Activated naive CD8-positive, alpha-beta T cell treated with anti-CD3 and anti-CD28 coated beads, Interleukin-2, amount 50 U/mL, for 16 hours (primary cell): ENCODE measurements around the gene CAMSAP1.

Experiments used
- DNase-seq: peaks from one replicate; pipeline ENCODE4 v3.0.0-alpha.2; 2020; ENCODE audit warnings: low read depth, low spot score

CAMSAP1 gene

DNA sequence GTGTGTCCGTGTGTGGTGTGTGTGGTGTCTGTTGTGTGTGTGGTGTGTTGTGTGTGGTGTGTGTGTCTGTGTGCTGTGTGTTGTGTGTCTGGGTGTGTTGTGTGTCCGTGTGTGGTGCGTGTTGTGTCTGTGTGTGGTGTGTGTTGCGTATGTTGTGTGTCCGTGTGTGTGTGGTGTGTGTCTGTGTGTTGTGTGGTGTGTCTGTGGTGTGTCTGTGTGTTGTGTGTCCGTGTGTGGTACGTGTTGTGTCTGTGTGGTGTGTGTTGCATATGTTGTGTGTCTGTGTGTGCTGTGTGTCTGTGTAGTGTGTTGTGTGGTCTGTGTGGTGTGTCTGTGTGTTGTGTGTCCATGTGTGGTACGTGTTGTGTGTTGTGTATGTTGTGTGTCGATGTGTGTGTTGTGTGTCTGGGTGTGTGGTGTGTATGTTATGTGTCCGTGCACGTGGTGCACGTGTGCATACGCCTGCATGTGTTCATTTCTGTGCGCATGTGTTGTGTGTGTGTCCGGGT, 133.1 kb downstream of the CAMSAP1 start:
- no peak for DNase-seq

DNA sequence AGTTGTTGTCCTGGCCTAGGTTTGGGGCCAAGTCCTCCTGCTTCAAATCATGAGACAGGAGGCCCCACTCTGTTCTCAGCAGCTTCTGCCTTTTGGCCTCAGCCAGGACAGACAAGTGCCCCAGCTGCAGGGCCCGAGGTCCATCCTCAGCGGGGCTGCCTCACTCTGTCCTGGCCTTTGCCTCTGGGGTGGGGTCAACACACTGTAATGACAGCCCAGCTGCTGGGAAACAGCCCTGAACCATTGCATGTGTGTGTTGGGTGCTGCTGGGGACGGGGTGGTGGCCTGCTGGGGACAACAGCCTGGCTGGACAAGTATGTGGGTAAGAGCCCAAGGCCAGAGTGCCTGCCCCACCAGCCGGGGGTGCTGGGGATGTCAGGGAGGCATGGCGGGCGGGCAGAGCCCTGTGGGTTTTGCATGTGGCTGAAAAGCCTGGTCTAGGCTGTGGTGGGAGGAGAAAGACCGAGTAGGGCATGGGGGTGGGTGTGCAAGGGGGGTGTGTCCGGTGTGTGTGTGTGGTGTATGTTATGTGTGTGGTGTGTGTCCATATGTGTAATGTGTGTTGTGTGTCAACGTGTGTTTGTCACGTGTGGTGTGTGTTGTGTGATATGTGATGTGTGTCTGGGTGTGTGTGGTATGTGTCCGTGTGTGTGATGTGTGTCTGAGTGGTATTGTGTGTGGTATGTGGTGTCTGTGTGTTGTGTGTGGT, 133.7 kb downstream of the CAMSAP1 start:
- DNase-seq, result no peak

DNA sequence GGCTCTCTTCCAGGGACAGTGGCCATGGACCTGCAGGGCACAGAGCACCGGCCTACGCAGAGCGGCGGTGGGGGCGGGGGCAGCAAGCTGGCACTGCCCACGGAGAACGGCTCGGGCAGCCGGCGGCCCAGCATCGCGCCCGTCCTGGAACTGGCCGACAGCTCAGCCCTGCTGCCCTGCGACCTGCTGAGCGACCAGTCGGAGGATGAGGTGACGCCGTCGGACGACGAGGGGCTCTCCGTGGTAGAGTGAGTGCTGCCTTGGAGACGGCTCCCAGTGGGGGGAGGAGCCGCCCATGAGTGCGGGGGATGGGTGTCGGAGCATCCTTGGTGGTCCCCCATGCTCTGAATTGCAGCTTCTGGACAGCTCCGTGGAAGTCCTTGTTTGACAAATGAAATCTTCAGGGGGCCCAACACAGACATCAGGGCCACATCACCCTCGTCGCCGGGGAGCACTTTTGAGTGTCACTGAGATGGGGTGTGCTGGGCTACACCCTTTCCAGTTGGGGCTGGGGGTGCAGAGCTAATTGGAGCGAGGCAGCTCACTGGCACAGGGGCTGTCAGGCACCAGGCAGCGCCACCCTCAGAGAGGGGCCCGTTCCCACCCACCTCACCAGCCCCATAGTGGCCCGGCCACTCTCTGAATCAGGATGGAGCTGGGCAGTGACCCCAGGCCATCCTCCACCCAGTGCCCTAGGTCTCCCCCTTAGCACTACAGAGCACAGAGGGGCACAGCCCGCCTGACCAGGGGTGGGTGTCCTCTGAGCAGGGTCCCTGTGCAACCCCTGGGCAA, 134.4 kb downstream of the CAMSAP1 start:
- DNase-seq, result no peak

DNA sequence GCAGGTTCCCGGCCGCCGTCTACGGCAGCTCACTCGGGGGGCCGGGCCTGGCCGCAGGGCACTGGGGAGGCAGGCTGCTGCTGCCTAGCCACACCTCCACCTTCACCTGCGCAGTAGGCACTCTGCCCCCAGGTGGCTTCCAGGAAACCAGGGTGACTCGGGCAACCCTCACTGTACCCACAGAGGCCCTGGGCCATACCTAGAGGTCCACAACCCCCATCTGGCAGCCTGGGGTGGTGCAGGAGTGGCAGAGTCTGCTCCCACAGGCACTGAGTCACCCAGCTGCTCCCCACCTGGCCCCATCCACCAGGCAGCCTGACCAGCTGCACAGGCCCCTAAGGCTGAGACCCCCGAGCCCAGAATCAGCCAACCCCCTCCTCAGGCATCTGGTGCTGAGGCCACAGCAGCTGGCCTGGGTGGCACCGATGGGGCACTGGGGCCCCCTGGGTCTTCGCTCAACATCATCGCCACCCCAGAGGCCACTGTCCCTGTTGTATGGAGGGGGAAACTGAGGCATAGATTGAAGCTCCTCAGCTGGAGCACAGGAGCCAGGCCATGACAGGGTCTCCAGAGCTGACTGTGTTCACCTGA, 135.2 kb downstream of the CAMSAP1 start:
- no peak for DNase-seq

DNA sequence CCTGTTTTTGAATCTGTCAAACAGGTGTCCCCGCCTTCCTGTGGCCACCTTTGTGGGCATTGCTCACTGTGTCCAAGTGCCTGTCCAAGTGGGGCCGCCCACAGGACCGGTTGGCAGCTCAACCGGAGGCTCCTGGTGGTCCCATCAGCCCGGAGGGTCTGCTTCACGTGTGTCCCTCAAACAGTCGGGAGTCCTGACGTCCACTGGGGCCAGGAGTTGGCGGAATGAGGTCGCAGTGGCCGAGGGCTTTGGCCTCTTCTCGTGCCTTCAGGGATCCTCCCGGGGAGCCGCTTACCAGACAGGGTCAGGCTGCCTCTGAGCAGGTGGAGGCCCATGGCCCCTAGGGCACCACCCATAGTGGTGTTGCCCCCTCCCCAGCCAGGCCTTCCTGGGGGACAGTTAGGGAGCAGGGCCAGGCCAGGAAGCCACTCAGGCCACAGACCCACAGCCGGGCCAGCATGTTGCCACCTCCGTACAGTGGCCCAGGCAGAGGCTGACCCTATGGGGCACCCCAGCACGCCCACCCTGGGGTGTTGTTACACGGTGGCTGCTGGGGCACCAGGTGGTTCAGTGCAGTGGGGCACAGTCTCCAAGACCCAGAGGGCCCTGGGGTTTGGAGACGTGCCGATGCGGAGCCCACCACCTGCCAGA, 135.8 kb downstream of the CAMSAP1 start:
- no peak for DNase-seq

DNA sequence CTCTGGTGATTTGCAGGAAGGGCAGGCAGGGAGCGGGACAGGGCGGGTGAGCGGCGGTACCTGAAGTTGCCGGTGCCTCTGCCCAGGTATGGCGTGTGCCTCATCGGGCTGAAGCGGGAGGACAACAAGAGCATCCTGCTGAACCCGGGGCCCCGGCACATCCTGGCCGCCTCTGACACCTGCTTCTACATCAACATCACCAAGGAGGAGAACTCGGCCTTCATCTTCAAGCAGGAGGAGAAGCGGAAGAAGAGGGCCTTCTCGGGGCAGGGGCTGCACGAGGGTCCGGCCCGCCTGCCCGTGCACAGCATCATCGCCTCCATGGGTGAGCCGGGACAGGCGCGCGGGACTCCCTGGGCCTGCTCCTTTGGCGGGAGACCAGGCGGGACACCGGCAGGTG, 136.6 kb downstream of the CAMSAP1 start:
- no peak for DNase-seq

DNA sequence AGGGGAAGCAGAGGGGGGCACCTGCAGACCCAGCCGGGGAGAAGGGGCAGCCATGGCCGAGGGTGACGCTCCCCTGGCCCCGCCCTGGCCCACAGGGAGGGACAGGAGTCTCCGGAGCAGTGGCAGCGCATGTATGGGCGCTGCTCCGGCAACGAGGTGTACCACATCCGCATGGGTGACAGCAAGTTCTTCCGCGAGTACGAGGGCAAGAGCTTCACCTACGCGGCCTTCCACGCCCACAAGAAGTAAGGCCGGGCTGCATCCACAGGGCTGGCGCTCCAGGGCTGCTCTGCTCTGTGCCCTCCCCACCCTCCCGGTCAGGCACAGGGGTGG, 137.2 kb downstream of the CAMSAP1 start:
- no peak for DNase-seq

DNA sequence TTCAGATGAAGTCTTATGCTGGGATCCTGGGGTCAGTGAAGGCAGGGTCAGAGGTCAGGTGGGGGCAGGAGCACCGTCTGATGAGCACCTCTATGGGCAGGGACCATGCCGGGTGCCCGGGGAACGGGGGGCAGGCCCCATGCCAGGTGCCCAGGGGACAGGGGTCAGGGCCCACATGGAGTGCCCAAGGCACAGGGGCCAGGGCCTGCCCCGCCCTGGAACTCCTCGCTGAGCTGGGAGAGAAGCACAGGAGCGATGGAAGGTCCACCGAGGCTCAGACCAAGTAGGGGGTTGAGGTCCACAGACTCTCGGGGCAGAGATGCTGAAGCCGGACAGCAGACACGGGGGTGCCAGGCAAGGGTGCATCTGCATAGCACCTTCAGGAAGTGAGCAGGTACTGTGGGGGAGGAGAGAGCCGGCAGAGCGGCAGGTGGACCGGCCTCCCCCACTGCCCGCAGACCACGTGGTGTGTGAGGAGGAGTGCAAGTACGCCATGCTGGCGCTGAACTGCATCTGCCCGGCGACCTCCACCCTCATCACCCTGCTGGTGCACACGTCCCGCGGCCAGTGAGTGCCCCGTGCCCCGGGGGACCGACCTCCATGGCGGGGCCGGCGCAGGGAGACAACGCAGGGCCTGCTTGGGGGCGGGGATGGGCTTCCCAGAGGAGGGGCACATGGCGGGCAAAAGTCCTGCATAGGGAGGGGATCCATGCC, 137.7 kb downstream of the CAMSAP1 start:
- DNase-seq, result no peak

DNA sequence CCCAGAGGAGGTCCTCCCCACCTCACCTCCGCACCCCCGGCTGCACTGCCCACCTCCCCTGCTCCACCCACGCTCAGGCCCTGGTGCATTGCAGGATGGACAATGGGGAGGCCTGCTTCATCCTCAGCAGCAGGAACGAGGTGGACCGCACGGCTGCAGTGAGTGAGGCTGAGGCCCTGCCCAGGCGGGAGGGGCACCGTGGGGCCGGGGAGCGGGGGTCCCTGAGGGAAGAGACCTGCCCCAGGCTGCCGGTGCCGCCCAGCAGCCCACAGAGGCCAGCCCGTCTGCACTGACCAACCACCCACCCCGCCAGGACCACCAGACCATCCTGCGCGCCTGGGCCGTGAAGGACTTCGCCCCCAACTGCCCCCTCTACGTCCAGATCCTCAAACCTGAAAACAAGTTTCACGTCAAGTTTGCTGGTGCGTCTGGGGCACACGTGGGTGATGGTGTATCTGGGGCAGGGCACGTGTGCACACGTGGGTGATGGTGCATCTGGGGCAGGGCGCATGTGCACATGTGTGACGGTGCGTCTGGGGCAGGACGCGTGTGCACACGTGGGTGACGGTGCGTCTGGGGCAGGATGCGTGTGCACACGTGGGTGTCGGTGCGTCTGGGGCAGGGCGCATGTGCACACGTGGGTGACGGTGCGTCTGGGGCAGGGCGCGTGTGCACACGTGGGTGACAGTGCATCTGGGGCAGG, 138.7 kb downstream of the CAMSAP1 start:
- no peak for DNase-seq

DNA sequence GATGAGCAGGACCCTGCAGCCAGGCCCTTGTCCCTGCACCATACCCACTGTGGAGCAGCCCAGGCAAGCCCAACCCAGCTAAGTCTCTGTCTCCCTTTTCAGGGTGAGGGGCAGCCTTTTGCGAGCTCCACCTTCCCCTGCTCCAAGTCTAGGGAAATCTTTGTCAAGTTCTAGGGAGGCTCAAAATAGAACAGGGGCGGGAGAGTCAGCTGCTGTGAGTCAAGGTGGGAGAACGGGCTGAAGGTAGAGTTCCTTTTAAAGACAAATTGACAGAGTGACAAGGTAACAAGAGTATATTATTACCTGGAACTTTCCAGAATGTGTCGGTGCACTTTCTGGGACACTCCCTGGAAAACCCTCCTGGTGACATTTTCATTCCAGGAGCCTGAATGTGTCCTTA, 140.6 kb downstream of the CAMSAP1 start:
- DNase-seq, result no peak

DNA sequence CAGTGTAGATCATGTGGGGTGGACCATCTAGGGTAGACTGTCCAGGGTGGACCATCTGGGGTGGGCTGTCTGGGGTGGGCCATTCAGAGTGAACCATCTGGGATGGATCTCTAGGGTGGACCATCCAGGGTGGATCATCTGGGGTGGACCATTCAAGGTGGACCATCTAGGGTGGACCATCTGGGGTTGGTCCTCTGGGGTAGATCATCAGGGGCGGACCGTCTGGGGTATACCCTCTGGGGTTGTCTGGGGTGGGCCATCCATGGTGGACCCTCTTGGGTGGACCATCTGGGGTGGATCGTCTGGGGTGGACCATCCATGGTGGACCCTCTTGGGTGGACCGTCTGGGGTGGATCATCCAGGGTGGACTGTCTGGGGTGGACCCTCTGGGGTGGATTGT, 141.1 kb downstream of the CAMSAP1 start:
- no peak for DNase-seq

DNA sequence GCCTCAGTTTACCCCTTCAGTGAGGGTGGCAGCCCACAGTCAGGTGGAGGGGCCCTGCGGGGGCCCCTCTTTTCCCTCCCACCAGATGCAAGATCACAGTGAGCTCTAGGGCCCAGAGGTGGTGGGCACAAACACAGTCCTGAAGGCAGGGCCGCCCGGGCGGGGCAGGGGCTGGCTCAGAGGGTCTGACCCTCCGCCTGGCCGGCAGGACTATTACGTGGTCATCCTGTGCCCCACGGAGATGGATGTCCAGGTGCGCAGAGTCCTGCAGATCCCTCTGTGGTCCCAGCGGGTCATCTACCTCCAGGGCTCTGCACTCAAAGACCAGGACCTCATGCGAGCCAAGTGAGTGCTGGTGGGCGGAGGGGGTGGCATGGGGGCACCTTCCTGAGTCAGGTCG, 141.9 kb downstream of the CAMSAP1 start:
- no peak for DNase-seq

DNA sequence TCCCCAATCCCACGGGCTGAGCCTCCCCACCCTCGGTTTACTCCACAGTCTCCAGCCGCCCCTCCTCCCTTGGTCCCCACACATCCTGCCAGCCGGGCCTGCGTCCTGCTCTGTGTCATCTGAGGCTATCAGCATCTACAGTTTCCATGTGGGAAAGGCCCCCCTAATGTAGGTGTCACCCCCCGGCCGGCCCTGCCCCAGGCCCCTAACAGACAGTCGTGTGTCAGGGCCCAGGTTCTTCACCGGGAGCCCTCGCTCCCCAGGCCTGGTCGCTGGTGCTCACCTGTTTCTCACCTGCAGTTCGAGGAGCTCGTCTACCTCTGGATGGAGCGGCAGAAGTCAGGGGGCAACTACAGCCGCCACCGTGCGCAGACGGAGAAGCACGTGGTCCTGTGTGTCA, 142.6 kb downstream of the CAMSAP1 start:
- DNase-seq, result no peak

DNA sequence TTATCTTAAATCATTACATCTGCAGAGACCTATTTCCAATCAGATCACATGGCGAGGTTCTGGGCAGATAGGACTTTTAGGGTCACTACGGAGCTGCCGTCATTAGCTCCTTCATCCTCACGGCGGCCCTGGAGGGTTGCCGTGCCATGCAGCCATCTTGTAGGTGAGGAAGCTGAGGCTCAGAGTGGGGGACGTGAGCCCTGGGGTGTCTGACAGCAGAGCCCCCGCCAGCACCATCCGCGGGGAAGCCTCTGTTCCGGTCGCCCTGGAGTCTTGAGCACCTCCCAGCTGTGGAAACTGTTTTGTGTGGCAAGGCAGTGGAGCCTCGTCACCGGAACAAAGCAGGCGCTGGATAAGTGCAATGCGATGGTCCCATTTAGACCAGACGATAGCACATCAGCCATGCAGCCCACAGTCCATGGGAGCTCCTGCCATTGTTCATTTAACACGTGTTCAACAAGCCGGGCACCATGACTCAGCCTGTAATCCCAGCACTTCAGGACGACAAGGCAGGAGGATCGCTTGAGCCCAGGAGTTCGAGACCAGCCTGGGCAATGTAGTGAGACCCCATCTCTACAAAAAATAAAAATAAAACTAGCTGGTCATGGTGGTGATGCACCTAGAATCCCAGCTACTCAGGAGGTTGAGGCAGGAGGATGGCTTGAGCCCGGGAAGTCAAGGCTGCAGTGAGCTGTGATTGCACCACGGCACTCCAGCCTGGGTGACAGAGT, 143.5 kb downstream of the CAMSAP1 start:
- no peak for DNase-seq

DNA sequence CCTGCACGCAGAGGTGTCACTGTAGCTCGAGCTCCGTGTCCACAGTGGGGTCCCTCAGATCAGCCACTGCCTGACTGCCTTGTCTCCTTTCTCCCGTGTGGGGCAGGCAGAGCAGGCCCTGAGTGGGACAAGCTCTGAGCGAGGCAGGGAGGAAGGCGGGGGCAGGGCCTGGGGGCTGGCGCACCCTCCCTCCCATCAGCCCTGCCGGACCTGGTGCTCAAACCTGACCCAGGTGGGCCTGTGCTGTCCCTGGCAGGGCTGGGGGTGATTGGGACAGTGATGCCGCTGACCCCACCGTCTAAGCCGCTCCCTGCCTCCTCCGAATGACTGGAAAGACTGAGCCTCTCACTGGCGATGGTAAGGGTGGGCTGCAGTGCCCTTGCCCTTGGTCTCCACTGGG, 144.4 kb downstream of the CAMSAP1 start:
- no peak for DNase-seq

DNA sequence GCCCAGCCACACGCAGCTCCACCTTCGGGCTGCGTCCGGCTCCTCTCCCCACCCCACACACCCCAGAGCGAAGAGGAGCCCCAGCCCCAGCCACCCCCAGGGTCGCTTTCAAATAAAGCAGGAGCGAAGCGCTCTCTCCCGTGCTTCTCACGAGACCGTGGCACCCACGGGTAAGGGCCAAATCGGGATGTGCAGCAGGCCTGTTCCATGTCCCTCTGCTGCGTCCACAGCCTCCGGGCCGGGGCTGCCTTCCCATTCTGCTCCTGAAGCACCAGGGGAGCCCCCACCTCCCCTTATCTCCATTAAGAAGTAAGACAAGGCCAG, 145.5 kb downstream of the CAMSAP1 start:
- no peak for DNase-seq

DNA sequence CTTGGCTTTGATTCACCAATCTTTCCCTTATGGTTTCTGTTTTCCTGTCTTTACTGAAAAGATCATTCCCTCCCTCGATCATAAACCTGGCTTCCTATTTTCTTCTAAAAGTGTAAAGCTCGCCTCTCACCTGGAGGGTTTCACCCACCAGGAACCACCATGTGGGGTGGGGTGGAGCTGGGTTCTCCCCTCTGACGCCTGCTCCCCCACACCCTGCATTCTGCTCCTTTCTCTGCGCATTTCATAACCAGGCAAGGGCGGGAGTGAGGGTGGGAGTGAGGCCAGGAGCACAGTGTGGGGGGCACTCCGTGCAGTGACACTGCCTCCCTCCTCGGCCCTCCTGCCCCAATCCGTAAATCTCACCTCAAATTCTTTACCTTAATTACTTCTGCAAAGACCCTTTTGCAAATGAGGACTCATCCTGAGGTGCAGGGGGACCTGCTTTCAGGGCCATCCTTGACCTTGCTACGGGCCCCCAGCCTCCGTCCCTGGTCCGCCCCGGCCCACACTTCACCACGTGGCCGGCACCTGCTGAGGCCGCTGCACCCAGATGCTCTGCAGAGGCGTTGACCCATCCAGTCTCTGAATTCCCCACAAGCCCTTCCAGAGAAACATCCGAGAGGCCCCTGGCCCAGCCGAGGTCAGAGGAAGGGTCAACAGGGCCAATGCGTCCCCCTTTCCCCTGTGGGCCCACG, 146.0 kb downstream of the CAMSAP1 start:
- no peak for DNase-seq

DNA sequence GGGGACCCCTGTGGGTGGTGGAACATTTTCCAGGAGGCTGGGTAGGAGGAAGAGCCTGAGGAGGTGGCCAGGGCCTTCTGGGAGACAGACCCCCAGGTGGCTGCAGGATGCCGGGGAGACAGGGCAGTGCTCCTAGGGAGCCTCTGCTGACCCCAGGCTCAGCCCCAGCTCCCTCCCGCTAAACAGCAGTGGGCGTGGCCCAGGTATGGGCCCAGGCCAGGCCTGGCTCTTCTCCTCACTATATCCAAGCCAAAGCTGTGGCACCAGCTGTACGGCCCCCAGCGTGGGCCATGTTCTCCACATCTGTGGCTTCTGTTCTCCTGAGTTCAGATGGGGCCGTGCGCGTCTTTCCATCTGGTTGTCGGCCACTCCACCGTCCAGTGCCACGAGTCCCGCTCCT, 146.9 kb downstream of the CAMSAP1 start:
- no peak for DNase-seq

DNA sequence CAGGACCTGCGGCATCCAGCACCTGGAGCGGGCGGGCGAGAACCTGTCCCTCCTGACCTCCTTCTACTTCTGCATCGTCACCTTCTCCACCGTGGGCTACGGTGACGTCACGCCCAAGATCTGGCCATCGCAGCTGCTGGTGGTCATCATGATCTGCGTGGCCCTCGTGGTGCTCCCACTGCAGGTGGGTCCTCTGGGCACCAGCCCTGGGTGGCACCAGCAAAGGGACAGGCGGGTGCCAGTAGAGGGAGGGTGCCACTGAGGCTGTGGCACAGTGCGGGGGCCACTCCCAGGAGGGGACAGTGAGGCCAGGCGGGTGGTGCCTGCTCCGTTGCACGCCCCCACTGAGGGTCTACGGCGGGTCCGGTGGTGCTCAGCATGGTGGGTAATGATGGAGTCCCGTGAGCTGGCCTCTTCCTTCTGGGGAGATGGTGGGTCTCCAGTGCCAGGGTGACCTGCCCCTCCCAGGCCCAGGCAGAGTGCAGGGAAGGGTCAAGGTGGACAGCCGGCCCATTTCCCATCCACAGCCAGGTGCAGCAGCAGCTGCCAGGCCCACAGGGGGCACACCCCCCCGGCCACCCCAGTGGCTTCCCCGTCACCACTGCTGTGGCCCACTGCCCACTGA, 147.6 kb downstream of the CAMSAP1 start:
- DNase-seq, result no peak

DNA sequence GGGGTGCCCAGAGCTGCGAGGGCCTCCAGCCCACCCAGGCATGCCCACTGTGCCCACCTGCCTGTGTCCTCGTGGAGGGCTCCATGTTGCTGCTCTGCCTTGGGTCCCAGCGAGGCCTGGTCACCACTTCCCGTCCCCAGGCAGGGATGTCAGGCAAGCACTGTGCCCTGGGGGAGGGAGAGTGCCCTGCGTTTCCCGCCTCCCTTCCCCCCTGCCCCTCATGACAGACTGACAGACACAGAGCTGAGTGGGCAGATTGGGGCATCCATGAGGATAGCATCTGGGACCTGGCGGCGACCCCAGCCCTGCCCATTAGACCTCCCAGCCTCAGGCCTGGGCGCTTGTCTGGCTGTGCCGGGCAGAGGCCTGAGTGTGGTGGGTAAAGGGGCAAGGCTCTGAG, 148.5 kb downstream of the CAMSAP1 start:
- DNase-seq, result no peak
